Trophoblast cell (in vitro differentiated cells and primary cell): ENCODE data around the gene RPS21.
A peak's percentile ranks its signal among the peaks of the same experiment; 100 is the strongest.

Experiments
- DNase-seq, 2 donors: peaks; one replicate each; pipeline ENCODE4 v3.0.0-alpha.2; 2016
- H2AFZ ChIP-seq: 2 replicates; pipeline ENCODE4 v1.6.1; 2013; ENCODE audit warnings: low read length, moderate library complexity, mild to moderate bottlenecking; ENCODE audit not compliant: insufficient read depth, poor library complexity
- H2AK5ac ChIP-seq: 2 replicates; pipeline ENCODE4 v1.6.1; 2013; ENCODE audit warnings: mild to moderate bottlenecking, low read length
- H2BK120ac ChIP-seq: 2 replicates; pipeline ENCODE4 v1.6.1; 2013; ENCODE audit warnings: low read length, mild to moderate bottlenecking, moderate library complexity; ENCODE audit not compliant: insufficient read depth, poor library complexity
- H2BK12ac ChIP-seq: 2 replicates; pipeline ENCODE4 v1.6.1; 2013; ENCODE audit warnings: mild to moderate bottlenecking, low read length, moderate library complexity
- H2BK5ac ChIP-seq: 2 replicates; pipeline ENCODE4 v1.6.1; 2013; ENCODE audit warnings: low read length, low read depth, moderate library complexity, mild to moderate bottlenecking; ENCODE audit not compliant: poor library complexity
- H3K14ac ChIP-seq: 2 replicates; pipeline ENCODE4 v1.6.1; 2013; ENCODE audit warnings: mild to moderate bottlenecking, low read length
- H3K18ac ChIP-seq: 2 replicates; pipeline ENCODE4 v1.6.1; 2013; ENCODE audit warnings: mild to moderate bottlenecking, low read length
- H3K23ac ChIP-seq: 2 replicates; pipeline ENCODE4 v1.6.1; 2013; ENCODE audit warnings: low read length
- H3K27ac ChIP-seq: 2 replicates; pipeline ENCODE4 v1.5.1; 2013; ENCODE audit warnings: low read depth, mild to moderate bottlenecking, inconsistent platforms, low read length, moderate library complexity
- H3K27me3 ChIP-seq: 2 replicates; pipeline ENCODE4 v1.6.1; 2013; ENCODE audit warnings: inconsistent platforms, mild to moderate bottlenecking, low read length, moderate library complexity; ENCODE audit not compliant: insufficient read depth
- H3K36me3 ChIP-seq, 2 experiments: 1 replicate in 1 of 2; 2 replicates in 1 of 2; pipeline ENCODE4 v1.6.1; 2013; ENCODE audit warnings: low read length in 2 of 2, mild to moderate bottlenecking in 2 of 2, moderate library complexity in 1 of 2; ENCODE audit not compliant: insufficient read depth in 2 of 2, control insufficient read depth in 1 of 2
- H3K4ac ChIP-seq: 2 replicates; pipeline ENCODE4 v1.6.1; 2013; ENCODE audit warnings: low read depth, mild to moderate bottlenecking, low read length, moderate library complexity
- H3K4me1 ChIP-seq, 2 experiments: 1 replicate in 1 of 2; 2 replicates in 1 of 2; pipeline ENCODE4 v1.6.1; 2013; ENCODE audit warnings: low read length in 2 of 2, mild to moderate bottlenecking in 2 of 2, moderate library complexity in 1 of 2; ENCODE audit not compliant: insufficient read depth in 2 of 2, control insufficient read depth in 1 of 2
- H3K4me2 ChIP-seq: 2 replicates; pipeline ENCODE4 v1.6.1; 2013; ENCODE audit warnings: inconsistent platforms, mild to moderate bottlenecking, low read length, moderate library complexity
- H3K4me3 ChIP-seq: 2 replicates; pipeline ENCODE4 v1.5.1; 2013; ENCODE audit warnings: mild to moderate bottlenecking, low read depth, low read length, inconsistent platforms
- H3K79me1 ChIP-seq: one replicate; pipeline ENCODE4 v1.6.1; 2013; ENCODE audit warnings: low read length
- H3K79me2 ChIP-seq: 2 replicates; pipeline ENCODE4 v1.6.1; 2013; ENCODE audit warnings: low read length, mild to moderate bottlenecking; ENCODE audit not compliant: control insufficient read depth, insufficient read depth, poor library complexity
- H3K9ac ChIP-seq: 2 replicates; pipeline ENCODE4 v1.6.1; 2013; ENCODE audit warnings: mild to moderate bottlenecking, low read length
- H3K9me3 ChIP-seq: 2 replicates; pipeline ENCODE4 v1.6.1; 2013; ENCODE audit warnings: low read depth, mild to moderate bottlenecking, control low read depth, inconsistent platforms, low read length; ENCODE audit not compliant: insufficient read depth
- H4K12ac ChIP-seq: 2 replicates; pipeline ENCODE4 v1.6.1; 2013; ENCODE audit warnings: low read depth, mild to moderate bottlenecking, low read length, moderate library complexity
- H4K8ac ChIP-seq: 2 replicates; pipeline ENCODE4 v1.6.1; 2013; ENCODE audit warnings: low read depth, mild to moderate bottlenecking, low read length, moderate library complexity
- H4K91ac ChIP-seq: one replicate; pipeline ENCODE4 v1.6.1; 2013; ENCODE audit warnings: low read depth, mild to moderate bottlenecking, low read length, moderate library complexity
- WGBS: extraction: QIAGEN DNeasy Blood & Tissue Kit; methylation state at CpG from one replicate; pipeline ENCODE4 v1.1.7; 2013; ENCODE audit warnings: missing lambda C conversion rate; ENCODE audit not compliant: insufficient read length, insufficient coverage; ENCODE audit errors: extremely low coverage; 5-methylcytosine and 5-hydroxymethylcytosine counted together

RPS21 gene

DNA sequence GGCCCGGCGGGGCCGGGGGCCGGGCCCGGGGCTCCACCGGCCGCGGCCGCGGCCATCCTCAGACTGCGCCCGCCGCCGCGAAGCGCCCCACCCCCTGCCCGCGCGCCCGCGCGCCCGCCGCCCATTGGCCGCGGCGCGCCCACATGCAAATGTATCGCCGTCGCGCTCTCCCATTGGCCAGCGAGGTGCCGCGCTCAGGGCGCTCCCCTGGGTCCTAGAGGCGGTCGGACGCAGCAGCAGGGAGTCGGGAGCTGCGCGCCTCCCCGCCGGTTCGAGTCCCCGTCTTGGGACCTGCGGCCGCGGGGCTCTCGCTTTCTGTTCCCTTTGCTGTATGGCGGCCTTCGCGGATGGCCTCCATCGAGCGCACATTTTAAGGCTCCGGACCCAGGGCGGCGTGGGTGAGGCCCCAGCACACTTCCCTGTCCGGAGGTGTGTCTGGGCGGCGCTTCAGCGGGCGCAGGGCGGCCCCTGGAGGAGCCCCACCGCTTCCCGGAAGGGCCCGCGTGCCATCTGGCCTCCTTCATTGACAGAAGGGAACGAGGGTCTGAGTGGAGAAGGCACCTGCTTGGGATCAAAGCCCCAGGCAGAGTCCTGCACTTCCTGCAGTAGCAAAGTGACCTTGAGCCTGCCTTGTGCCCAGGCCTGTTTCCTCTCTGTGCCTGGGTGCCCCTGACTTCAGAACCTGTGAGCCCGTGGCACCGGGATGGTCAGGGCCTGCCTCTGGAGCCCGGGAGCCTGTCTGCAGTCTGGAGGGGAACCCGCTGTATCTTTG, 20.5 kb downstream of the RPS21 start, which contains the start of gene CABLES2:
Gene CABLES2, minus strand, starts transcription at position 65 of the 772 bp plus-strand sequence. Its CDS starts 9 bp downstream, at position 56.
- Histone ChIP-seq H3K9me3 (peaks cover 4% of the 10 kb centered on the region), H2AFZ (peak within 1 kb of the TSS; percentile 78), H2BK12ac (no peak within 1 kb of the TSS), H3K18ac (peak within 1 kb of the TSS; percentile 22), H2AK5ac (peak within 1 kb of the TSS; percentile 40), H4K12ac (peak within 1 kb of the TSS; percentile 2), H2BK120ac (peak within 1 kb of the TSS; percentile 29), H3K36me3 (peaks cover 2 to 6% of the 10 kb centered on the region in 2 experiments), H4K91ac (peak within 1 kb of the TSS; percentile 45), H3K4me3 (peak within 1 kb of the TSS; percentile 74), H3K79me2 (no peaks in the 10 kb centered on the region), H4K8ac (peak within 1 kb of the TSS; percentile 47), H3K4ac (peak within 1 kb of the TSS; percentile 40), H3K79me1 (peaks cover 3% of the 10 kb centered on the region), H3K23ac (no peak within 1 kb of the TSS), H3K27me3 (no peaks in the 10 kb centered on the region), H2BK5ac (no peak within 1 kb of the TSS), H3K9ac (peak within 1 kb of the TSS; percentile 70), H3K14ac (peak within 1 kb of the TSS; percentile 47), H3K4me1 (peaks cover 6 to 14% of the 10 kb centered on the region in 2 experiments), H3K4me2 (peak within 1 kb of the TSS; percentile 81), H3K27ac (no peak within 1 kb of the TSS)
- DNase-seq: peak; percentile 91 to 95
- WGBS: no CpG with 5 or more reads among the region's 73 CpGs

DNA sequence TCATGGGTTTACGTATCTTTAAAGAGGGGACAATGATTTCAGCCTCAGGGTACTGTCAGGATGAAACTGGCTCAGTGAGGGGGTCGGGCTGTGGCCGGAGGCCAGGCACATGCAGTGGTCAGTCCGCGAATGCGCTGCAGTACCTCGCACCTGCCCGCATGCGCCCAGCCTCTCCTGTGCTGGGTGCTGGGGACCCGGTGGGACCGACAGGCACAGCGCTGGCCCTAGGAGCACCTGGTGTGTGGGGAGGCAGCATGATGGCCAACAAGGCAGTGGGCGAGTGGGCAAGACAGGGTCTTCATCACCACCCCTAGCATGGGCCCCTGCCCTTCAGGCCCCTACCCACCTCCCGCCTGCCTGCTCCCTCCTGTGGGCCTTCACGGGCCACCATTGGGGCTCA, 21.2 kb downstream of the RPS21 start:
- no peak for DNase-seq
- Histone ChIP-seq H3K14ac (no peak overlapping the region), H3K27me3 (no peaks in the 10 kb centered on the region), H2AFZ (no peak overlapping the region), H3K23ac (no peak overlapping the region), H3K4me3 (no peak overlapping the region), H3K9me3 (peaks cover 4% of the 10 kb centered on the region), H4K12ac (no peak overlapping the region), H4K91ac (no peak overlapping the region), H2BK12ac (no peak overlapping the region), H2AK5ac (no peak overlapping the region), H2BK5ac (no peak overlapping the region), H3K79me1 (peaks cover 3% of the 10 kb centered on the region), H3K9ac (no peak overlapping the region), H3K4me1 (peaks cover 6 to 14% of the 10 kb centered on the region in 2 experiments), H3K36me3 (peaks cover 0 to 7% of the 10 kb centered on the region in 2 experiments), H3K4me2 (no peak overlapping the region), H4K8ac (no peak overlapping the region), H3K4ac (no peak overlapping the region), H3K27ac (no peak overlapping the region), H2BK120ac (no peak overlapping the region), H3K79me2 (no peaks in the 10 kb centered on the region), H3K18ac (no peak overlapping the region)
- no CpG with 5 or more reads among the region's 15 CpGs for WGBS

DNA sequence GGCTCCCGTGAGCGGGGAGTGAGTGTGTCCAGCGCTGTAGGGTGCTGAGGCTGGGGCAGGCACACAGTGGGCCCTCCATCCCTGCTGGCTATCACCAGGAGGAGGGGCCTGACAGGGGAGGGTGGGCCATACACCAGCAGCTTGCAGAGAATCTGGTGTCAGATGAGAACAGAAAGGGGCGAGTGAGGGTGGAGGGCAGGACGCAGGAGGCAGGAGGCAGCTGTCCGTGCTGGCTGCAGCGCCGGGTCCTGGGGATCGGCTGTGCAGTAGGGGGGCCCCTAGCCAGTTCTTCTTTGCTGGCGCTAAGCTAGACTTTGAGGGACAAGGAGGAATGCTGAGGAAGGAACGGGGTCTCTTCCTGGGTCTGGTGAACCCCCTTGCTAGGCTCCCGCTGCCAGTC, 21.7 kb downstream of the RPS21 start:
- H3K14ac ChIP-seq: no peak overlapping the region
- H2BK12ac ChIP-seq: no peak overlapping the region
- peaks cover 6 to 14% of the 10 kb centered on the region in 2 experiments for H3K4me1 ChIP-seq
- no peak overlapping the region for H2BK120ac ChIP-seq
- peaks cover 4% of the 10 kb centered on the region for H3K9me3 ChIP-seq
- no peak overlapping the region for H3K9ac ChIP-seq
- no peak overlapping the region for H2AFZ ChIP-seq
- no peak overlapping the region for H4K12ac ChIP-seq
- H3K79me2 ChIP-seq: no peaks in the 10 kb centered on the region
- H2AK5ac ChIP-seq: no peak overlapping the region
- H3K27me3 ChIP-seq: no peaks in the 10 kb centered on the region
- H3K36me3 ChIP-seq: peaks cover 0 to 6% of the 10 kb centered on the region in 2 experiments
- no peak overlapping the region for H4K91ac ChIP-seq
- H3K27ac ChIP-seq: no peak overlapping the region
- no peak overlapping the region for H3K23ac ChIP-seq
- no peak overlapping the region for H3K4me2 ChIP-seq
- H3K79me1 ChIP-seq: peaks cover 3% of the 10 kb centered on the region
- H2BK5ac ChIP-seq: no peak overlapping the region
- no peak overlapping the region for H4K8ac ChIP-seq
- H3K4me3 ChIP-seq: no peak overlapping the region
- no peak for DNase-seq
- WGBS: no CpG with 5 or more reads among the region's 12 CpGs
- H3K4ac ChIP-seq: no peak overlapping the region
- no peak overlapping the region for H3K18ac ChIP-seq

DNA sequence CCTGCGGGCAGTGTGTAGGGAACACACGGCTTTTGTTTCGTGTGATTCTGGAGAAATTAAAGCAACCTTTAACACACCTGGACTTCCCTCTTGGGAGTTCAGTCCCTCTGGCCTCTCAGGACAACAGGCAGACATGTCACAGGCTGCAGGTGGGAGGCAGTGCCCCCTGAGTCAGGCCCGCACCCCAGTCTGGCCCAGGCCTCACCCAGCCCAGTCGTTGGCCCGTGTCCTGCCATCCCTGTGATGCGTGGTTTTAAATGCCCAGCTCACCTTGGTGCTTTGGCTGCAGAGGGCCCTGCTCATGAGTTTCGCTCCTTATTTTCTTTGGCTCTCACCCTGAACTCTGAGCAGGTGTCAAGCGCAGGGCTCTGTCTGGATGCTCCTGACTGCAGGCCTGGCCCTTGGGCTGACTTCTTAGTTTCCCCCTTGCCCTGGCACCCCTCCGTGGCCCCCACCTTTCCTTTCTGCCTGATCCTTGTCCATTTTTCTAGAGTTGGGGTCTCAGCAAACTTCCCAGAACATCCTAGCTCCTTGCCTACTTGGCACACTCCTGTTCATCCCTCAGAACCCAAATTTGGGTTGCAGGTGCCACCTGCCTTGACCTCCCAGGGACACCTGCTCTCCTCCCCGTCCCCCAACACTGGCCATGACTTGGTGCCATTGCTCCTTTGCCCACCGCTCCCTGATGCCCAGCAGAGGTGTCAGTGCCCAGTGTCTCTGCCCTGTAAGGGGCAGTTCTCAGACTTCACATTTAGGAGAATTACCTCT, 22.4 kb downstream of the RPS21 start:
- no peak overlapping the region for H3K23ac ChIP-seq
- H2BK120ac ChIP-seq: no peak overlapping the region
- no peak overlapping the region for H2BK5ac ChIP-seq
- H3K4me1 ChIP-seq: peaks cover 6 to 14% of the 10 kb centered on the region in 2 experiments
- no peak overlapping the region for H3K27ac ChIP-seq
- H2AK5ac ChIP-seq: no peak overlapping the region
- DNase-seq: no peak
- H3K36me3 ChIP-seq: peaks cover 0 to 6% of the 10 kb centered on the region in 2 experiments
- H3K4me2 ChIP-seq: no peak overlapping the region
- no CpG with 5 or more reads among the region's 12 CpGs for WGBS
- no peak overlapping the region for H3K9ac ChIP-seq
- H3K4ac ChIP-seq: no peak overlapping the region
- no peaks in the 10 kb centered on the region for H3K27me3 ChIP-seq
- H3K79me2 ChIP-seq: no peaks in the 10 kb centered on the region
- H4K8ac ChIP-seq: no peak overlapping the region
- H3K4me3 ChIP-seq: no peak overlapping the region
- H2AFZ ChIP-seq: no peak overlapping the region
- H3K14ac ChIP-seq: no peak overlapping the region
- no peak overlapping the region for H2BK12ac ChIP-seq
- H3K18ac ChIP-seq: no peak overlapping the region
- peaks cover 3% of the 10 kb centered on the region for H3K79me1 ChIP-seq
- H4K91ac ChIP-seq: no peak overlapping the region
- H4K12ac ChIP-seq: no peak overlapping the region
- peaks cover 4% of the 10 kb centered on the region for H3K9me3 ChIP-seq
